ENCODE measurements around the gene CNN1.

GRCh38 chr19:11576227-11576626 lies 37.6 kb downstream of the CNN1 start:
- no peak for TF ChIP-seq CTCF (CRISPR knock-in tag; IDR thresholded peaks at IDR 0.05)
- TF ChIP-seq ZNF326 (CRISPR knock-in tag; IDR thresholded peaks at IDR 0.05; ENCODE audit: borderline replicate concordance) = no peak
- no peak for TF ChIP-seq MEF2D (CRISPR knock-in tag; IDR thresholded peaks at IDR 0.05)

Measured in HepG2 (cell line).